GM13976 (cell line): ENCODE measurements around the gene OLFM1.
"Not testable (repeated sequence)": the region's sequence is repeated elsewhere in the genome, so short reads cannot be mapped to it uniquely, and the experiment has no call there.

ENCODE experiments used
- DNase-seq: peaks from one replicate; pipeline ENCODE4 v3.0.0; 2012; ENCODE audit warnings: low spot score
- CTCF ChIP-seq: IDR thresholded peaks from 2 replicates; pipeline ENCODE4 v1.5.1; 2012; ENCODE audit warnings: borderline replicate concordance, mild to moderate bottlenecking; ENCODE audit not compliant: insufficient read depth; ENCODE audit errors: extremely low read depth, missing control alignments, control extremely low read depth
- in situ Hi-C: fragments of 300-500 bp; cut with MboI; formaldehyde crosslinking; loops from one replicate; pipeline ENCODE4 v1.12.0; 2022; ENCODE audit warnings: low sequenced_read_pairs, mixed read lengths, inconsistent platforms; ENCODE audit not compliant: unreplicated experiment

OLFM1 gene

DNA sequence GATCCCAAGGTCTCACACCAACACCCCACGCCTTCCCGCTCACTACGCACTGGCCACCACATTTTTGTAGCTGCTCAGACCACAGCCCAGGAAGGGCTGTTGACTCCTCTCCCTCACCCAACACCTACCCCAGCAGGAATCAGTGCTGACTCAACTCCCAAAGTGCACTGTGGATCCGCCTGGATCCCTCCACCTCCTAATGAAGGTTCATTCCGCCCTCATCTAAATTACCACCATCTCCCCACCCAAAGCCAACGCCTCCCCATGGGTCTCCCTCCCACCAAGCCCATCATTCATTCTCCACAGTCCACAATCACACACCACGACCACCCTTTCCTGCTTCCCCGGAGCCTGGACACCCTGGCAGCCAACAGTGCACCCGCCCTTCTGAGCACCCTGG lies 57.8 kb downstream of the OLFM1 start:
- TF ChIP-seq CTCF, result no peak
- no peak for DNase-seq
- in situ Hi-C loops, result no loop called here

GRCh38 chr9:135146241-135146640 lies 58.8 kb downstream of the OLFM1 start:
- no peak for TF ChIP-seq CTCF
- in situ Hi-C loops, result no loop called here
- DNase-seq, result no peak

- TF ChIP-seq CTCF, result no peak
- in situ Hi-C loops, result no loop called here
- DNase-seq, result no peak
Measured at GRCh38 chr9:135146766-135147473, 59.5 kb downstream of the OLFM1 start.

GRCh38 chr9:135147474-135147805 lies 60.0 kb downstream of the OLFM1 start:
- no peak for TF ChIP-seq CTCF
- in situ Hi-C loops, result no loop called here
- DNase-seq, result no peak

DNA sequence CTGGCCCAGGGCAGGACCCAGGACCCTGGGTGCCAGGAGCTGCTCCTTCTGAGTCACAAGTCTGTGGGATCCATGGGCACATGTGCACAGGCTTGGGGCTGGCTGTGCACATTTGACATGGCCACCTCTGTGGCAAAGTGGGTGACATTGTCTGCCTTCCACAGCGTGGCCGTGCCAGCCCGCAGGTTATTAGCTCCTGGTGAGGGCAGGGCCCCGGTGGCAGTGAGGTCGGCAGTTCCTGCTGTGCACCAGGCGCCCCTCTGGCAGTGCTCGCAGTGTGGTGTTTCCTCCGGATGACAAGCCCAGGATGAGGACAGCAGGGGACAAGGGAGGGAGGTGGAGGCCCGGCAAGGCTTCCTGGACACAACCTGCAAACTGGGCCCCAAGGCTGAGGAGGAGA lies 60.5 kb downstream of the OLFM1 start:
- in situ Hi-C loops, result no loop called here
- DNase-seq, result no peak

DNA sequence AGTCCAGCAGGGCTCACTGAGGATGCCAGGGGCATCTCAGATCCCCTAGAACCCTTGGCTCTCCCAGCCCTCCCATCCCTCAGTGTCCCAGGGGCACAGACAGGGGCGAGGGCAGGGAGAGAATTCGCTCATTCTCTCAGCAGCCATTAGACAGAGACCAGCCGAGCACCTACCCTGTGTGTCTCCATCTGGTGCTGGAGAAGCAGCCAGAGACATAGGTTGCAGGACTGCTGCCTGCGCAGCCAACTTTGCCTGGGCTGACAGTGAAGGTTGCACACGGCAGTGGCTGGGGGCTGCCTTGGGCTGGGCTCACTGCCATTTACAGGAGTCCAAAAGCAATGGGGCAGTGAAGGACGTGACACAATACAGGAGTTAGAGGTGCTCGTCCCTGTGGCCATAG lies 60.9 kb downstream of the OLFM1 start:
- DNase-seq, result no peak
- TF ChIP-seq CTCF, result no peak
- in situ Hi-C loops, result no loop called here

More for the DNA sequence above, 60.5 kb downstream of the OLFM1 start:
- no peak for TF ChIP-seq CTCF

- not testable (repeated sequence) for DNase-seq
Measured at GRCh38 chr9:135149901-135150300, 62.4 kb downstream of the OLFM1 start.

More at GRCh38 chr9:135149901-135150300, 62.4 kb downstream of the OLFM1 start:
- in situ Hi-C loops, result not testable (repeated sequence)
